Astrocyte (in vitro differentiated cells and primary cell): ENCODE measurements around the gene SHISA3. TPM values are rescaled to one million over a fixed set of nuclear protein-coding genes. Genes with fewer than 3 reads are reported as not detected.

ENCODE experiments used
- DNase-seq: peaks from one replicate; pipeline ENCODE4 v3.0.0-alpha.2; 2010; ENCODE audit warnings: low read depth
- FAIRE-seq: peaks from 2 replicates; lab custom pipeline; 2011; peaks lifted over from hg19 to GRCh38; lab: Jason Lieb, UNC
- H2AFZ ChIP-seq: 2 replicates; pipeline ENCODE4 v1.6.0; 2012; ENCODE audit warnings: low read depth, low read length, inconsistent platforms
- H3K27ac ChIP-seq: 2 replicates; pipeline ENCODE4 v1.5.1; 2011; ENCODE audit warnings: low read depth, low read length, inconsistent platforms
- H3K27me3 ChIP-seq: 2 replicates; pipeline ENCODE4 v1.6.0; 2011; ENCODE audit warnings: low read length, inconsistent platforms; ENCODE audit not compliant: insufficient read depth
- H3K36me3 ChIP-seq: 2 replicates; pipeline ENCODE4 v1.5.1; 2011; ENCODE audit warnings: low read length, inconsistent platforms; ENCODE audit not compliant: insufficient read depth
- H3K4me1 ChIP-seq: 2 replicates; pipeline ENCODE4 v1.5.1; 2011; ENCODE audit warnings: low read length, inconsistent platforms; ENCODE audit not compliant: insufficient read depth
- H3K4me2 ChIP-seq: 2 replicates; pipeline ENCODE4 v1.6.0; 2012; ENCODE audit warnings: low read length, inconsistent platforms
- H3K4me3 ChIP-seq: 2 replicates; pipeline ENCODE4 v1.5.1; 2011; ENCODE audit warnings: low read depth, mild to moderate bottlenecking, low read length, inconsistent platforms; ENCODE audit not compliant: insufficient read depth
- H3K79me2 ChIP-seq: 2 replicates; pipeline ENCODE4 v1.6.0; 2012; ENCODE audit warnings: mild to moderate bottlenecking, low read length, inconsistent platforms; ENCODE audit not compliant: insufficient read depth
- H3K9ac ChIP-seq: 2 replicates; pipeline ENCODE4 v1.6.0; 2012; ENCODE audit warnings: mild to moderate bottlenecking, low read length, inconsistent platforms
- H3K9me3 ChIP-seq: 2 replicates; pipeline ENCODE4 v1.5.1; 2012; ENCODE audit warnings: low read depth, mild to moderate bottlenecking, low read length, inconsistent platforms; ENCODE audit not compliant: insufficient read depth
- H4K20me1 ChIP-seq: 2 replicates; pipeline ENCODE4 v1.6.0; 2012; ENCODE audit warnings: low read length, inconsistent platforms; ENCODE audit not compliant: insufficient read depth
- H3K27ac Mint-ChIP-seq: one replicate; pipeline ENCODE4 v1.8.0; 2021; ENCODE audit warnings: mild to moderate bottlenecking, mixed read lengths; ENCODE audit not compliant: unreplicated experiment
- H3K27me3 Mint-ChIP-seq: one replicate; pipeline ENCODE4 v1.8.0; 2021; ENCODE audit warnings: low read depth, mixed read lengths; ENCODE audit not compliant: unreplicated experiment
- H3K36me3 Mint-ChIP-seq: one replicate; pipeline ENCODE4 v1.8.0; 2021; ENCODE audit warnings: low read depth, mixed read lengths; ENCODE audit not compliant: unreplicated experiment
- H3K4me1 Mint-ChIP-seq: one replicate; pipeline ENCODE4 v1.8.0; 2021; ENCODE audit warnings: low read depth, mixed read lengths; ENCODE audit not compliant: unreplicated experiment
- H3K4me3 Mint-ChIP-seq: one replicate; pipeline ENCODE4 v1.8.0; 2021; ENCODE audit warnings: mild to moderate bottlenecking, moderate library complexity, mixed read lengths; ENCODE audit not compliant: unreplicated experiment
- H3K9me3 Mint-ChIP-seq: one replicate; pipeline ENCODE4 v1.8.0; 2021; ENCODE audit warnings: mild to moderate bottlenecking, mixed read lengths; ENCODE audit not compliant: unreplicated experiment
- EZH2 ChIP-seq: IDR thresholded peaks from 2 replicates; pipeline ENCODE4 v1.6.1; 2012; ENCODE audit warnings: mild to moderate bottlenecking, low read length, inconsistent platforms; ENCODE audit not compliant: insufficient read depth
- total RNA-seq: library from RNA; stranded (reverse); gene quantifications from 2 replicates; pipeline ENCODE4 v1.2.1, GENCODE V29; 2021
- TF ChIP-seq, protein P1 (sequence below): IDR thresholded peaks from 2 replicates; pipeline ENCODE4 v1.5.1; 2011; ENCODE audit warnings: low read depth, mild to moderate bottlenecking, inconsistent platforms, low read length, moderate library complexity; ENCODE audit not compliant: insufficient read depth

The SHISA3 gene
- total RNA-seq, 1 donor from 2014 or later: not detected

- Histone ChIP-seq H3K27ac (no peak overlapping the region), H3K4me1 (peaks cover 15% of the 10 kb centered on the region), H3K9ac (no peak overlapping the region), H3K4me2 (no peak overlapping the region), H3K27me3 (no peaks in the 10 kb centered on the region), H3K9me3 (no peaks in the 10 kb centered on the region), H3K36me3 (no peaks in the 10 kb centered on the region), H3K79me2 (no peaks in the 10 kb centered on the region), H2AFZ (no peak overlapping the region), H3K4me3 (no peak overlapping the region), H4K20me1 (no peaks in the 10 kb centered on the region)
- H3K36me3 Mint-ChIP-seq: no peaks in the 10 kb centered on the region
- no peaks in the 10 kb centered on the region for H3K9me3 Mint-ChIP-seq
- no peak overlapping the region for H3K27ac Mint-ChIP-seq
- H3K4me3 Mint-ChIP-seq: no peak overlapping the region
- FAIRE-seq: no peak
- DNase-seq: no peak
- H3K4me1 Mint-ChIP-seq: peaks cover 24% of the 10 kb centered on the region
- H3K27me3 Mint-ChIP-seq: no peaks in the 10 kb centered on the region
- no peak for TF ChIP-seq EZH2
- TF ChIP-seq, protein P1, sequence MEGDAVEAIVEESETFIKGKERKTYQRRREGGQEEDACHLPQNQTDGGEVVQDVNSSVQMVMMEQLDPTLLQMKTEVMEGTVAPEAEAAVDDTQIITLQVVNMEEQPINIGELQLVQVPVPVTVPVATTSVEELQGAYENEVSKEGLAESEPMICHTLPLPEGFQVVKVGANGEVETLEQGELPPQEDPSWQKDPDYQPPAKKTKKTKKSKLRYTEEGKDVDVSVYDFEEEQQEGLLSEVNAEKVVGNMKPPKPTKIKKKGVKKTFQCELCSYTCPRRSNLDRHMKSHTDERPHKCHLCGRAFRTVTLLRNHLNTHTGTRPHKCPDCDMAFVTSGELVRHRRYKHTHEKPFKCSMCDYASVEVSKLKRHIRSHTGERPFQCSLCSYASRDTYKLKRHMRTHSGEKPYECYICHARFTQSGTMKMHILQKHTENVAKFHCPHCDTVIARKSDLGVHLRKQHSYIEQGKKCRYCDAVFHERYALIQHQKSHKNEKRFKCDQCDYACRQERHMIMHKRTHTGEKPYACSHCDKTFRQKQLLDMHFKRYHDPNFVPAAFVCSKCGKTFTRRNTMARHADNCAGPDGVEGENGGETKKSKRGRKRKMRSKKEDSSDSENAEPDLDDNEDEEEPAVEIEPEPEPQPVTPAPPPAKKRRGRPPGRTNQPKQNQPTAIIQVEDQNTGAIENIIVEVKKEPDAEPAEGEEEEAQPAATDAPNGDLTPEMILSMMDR: no peak
Observed at GRCh38 chr4:42415281-42415680, 18.0 kb downstream of the SHISA3 start.

DNA sequence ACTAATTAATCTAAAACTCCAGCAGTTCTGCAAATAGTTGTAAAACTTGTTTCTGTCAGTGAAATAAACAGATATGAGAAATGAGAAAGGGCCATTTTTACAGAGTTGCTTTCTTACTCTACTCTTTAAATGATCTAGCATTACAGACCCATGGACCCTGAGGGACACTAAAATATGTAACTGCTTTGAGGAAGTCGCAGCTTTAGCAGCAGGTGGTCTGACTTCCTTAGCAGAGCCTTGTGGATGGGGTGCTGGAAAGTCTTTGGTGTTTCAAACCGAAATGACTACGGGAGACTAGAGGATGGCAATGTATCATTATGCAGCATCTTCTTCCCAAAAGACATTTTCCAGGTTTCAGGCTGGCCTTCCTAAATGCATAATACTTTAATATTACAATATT, 18.7 kb downstream of the SHISA3 start:
- no peak overlapping the region for H2AFZ ChIP-seq
- H3K27me3 ChIP-seq: no peaks in the 10 kb centered on the region
- H3K9ac ChIP-seq: no peak overlapping the region
- FAIRE-seq: no peak
- no peaks in the 10 kb centered on the region for H3K79me2 ChIP-seq
- Mint-ChIP-seq H3K36me3 (no peaks in the 10 kb centered on the region), H3K27me3 (no peaks in the 10 kb centered on the region), H3K9me3 (no peaks in the 10 kb centered on the region), H3K27ac (no peak overlapping the region), H3K4me1 (peaks cover 21% of the 10 kb centered on the region), H3K4me3 (no peak overlapping the region)
- no peak for DNase-seq
- H3K36me3 ChIP-seq: no peaks in the 10 kb centered on the region
- H3K4me1 ChIP-seq: peaks cover 15% of the 10 kb centered on the region
- no peak overlapping the region for H3K4me2 ChIP-seq
- H3K9me3 ChIP-seq: no peaks in the 10 kb centered on the region
- H3K27ac ChIP-seq: no peak overlapping the region
- TF ChIP-seq, protein P1: no peak
- no peak for TF ChIP-seq EZH2
- H3K4me3 ChIP-seq: no peak overlapping the region
- no peaks in the 10 kb centered on the region for H4K20me1 ChIP-seq

GRCh38 chr4:42417550-42417949, 20.3 kb downstream of the SHISA3 start:
- no peak for FAIRE-seq
- Mint-ChIP-seq H3K9me3 (no peaks in the 10 kb centered on the region), H3K4me1 (peaks cover 10% of the 10 kb centered on the region), H3K4me3 (no peak overlapping the region), H3K27me3 (no peaks in the 10 kb centered on the region), H3K36me3 (no peaks in the 10 kb centered on the region), H3K27ac (no peak overlapping the region)
- no peak overlapping the region for H2AFZ ChIP-seq
- H3K9ac ChIP-seq: no peak overlapping the region
- peak; percentile 57 for DNase-seq
- H3K4me3 ChIP-seq: no peak overlapping the region
- H3K79me2 ChIP-seq: no peaks in the 10 kb centered on the region
- peaks cover 4% of the 10 kb centered on the region for H3K4me1 ChIP-seq
- H3K27me3 ChIP-seq: no peaks in the 10 kb centered on the region
- no peak overlapping the region for H3K4me2 ChIP-seq
- H3K9me3 ChIP-seq: no peaks in the 10 kb centered on the region
- no peak for TF ChIP-seq EZH2
- no peak overlapping the region for H3K27ac ChIP-seq
- no peaks in the 10 kb centered on the region for H3K36me3 ChIP-seq
- no peaks in the 10 kb centered on the region for H4K20me1 ChIP-seq
